GM20000 (cell line): ENCODE measurements around the gene NPAP1.

Source experiments
- DNase-seq: peaks from one replicate; pipeline ENCODE4 v3.0.0; 2012; ENCODE audit warnings: low spot score
- CTCF ChIP-seq: IDR thresholded peaks from 2 replicates; pipeline ENCODE4 v1.5.1; 2012; ENCODE audit warnings: mild to moderate bottlenecking, control low read depth; ENCODE audit errors: extremely low read depth, missing control alignments

Gene NPAP1

GRCh38 chr15:24729760-24730159 is 54.2 kb downstream of the NPAP1 start:
- DNase-seq, result no peak
- no peak for TF ChIP-seq CTCF
